Right lobe of liver (tissue), 4 donors: Measurements from ENCODE around the gene XIST.

Experiments used
- CTCF ChIP-seq, 4 donors: fragments of 200-600 bp in 3 of 4; fragments of 450-650 bp in 1 of 4; IDR thresholded peaks; one replicate each; pipeline versions ENCODE4 v1.5.1 to v1.8.0; 2016 to 2022; ENCODE audit warnings: antibody characterized with exemption in 4 of 4, mild to moderate bottlenecking in 2 of 4
- POLR2A ChIP-seq: fragments of 450-650 bp; IDR thresholded peaks from one replicate; pipeline ENCODE4 v1.6.1; 2017; ENCODE audit warnings: antibody characterized with exemption, mild to moderate bottlenecking
- donor health status: DM: no; HTN: no; CAD: no.
- donor health status: DM: no; HTN: no; CAD: no.
- donor health status: DM: no; HTN: yes; CAD: no.

DNA sequence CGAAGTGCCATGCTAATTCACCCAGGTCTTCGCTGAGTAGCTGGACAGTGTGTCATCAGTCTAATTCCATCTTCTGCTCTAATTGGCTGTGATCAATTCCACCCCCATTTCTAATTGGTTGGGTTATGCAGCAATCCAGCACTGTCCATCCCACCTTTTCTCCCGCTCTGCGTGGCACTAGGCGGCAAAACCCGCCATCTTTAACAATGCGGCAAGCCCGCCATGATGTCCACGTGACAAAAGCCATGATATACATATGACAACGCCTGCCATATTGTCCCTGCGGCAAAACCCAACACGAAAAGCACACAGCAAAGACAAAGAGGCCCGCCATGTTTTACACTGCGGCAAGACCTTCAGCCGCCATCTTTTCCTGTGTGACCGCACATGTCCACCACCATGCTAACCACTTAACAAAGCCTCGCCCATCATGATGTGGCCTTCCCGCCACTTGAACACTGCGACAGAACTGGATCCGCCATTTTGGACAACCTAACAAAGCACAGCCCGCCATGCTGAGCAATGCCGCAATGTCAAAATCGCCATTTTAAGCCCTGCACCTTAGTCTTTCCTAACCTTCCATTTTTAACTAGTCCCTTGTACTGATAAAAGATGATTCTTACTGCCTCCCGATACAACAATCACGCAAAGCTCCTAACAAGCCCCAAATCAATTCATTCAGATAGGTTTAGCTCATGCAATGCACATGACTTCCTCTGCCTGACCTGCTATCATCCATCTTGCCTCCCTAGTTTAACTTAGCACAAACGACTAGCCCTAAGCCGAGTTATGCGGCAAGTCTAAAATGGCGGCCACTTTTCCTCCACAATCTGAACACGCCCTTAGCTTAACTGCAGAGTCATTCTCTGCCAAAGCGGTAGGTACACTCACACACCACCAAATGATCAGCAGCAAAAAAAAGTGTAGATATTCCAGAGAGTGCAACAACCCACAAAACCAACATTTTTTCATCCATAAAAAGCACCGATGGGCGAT, 1.2 kb downstream of the XIST start:
- TF ChIP-seq CTCF (IDR thresholded peaks at IDR 0.05), result no peak
- peak; percentile 18 for TF ChIP-seq POLR2A
